ENCODE results near the gene OXER1.

The OXER1 gene

DNA sequence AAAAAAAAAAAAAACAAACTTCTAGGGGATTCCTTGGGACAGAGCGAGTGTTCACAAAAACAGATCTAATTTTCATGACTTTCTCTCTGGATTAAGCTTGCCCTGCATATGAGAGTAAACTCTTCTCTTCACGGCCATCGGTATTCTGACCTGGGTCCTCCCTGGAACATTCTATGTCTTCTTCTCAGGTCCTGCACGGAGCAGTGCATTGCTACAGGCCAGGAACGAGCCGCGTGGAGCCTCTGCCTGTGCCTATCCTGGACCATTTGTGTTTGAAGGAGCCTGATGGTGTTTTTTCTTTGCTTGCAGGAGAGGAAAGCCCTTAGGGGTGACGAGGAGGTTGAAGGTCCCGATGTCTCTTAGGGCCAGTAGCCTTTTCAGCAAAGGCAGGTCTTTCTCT, 1.8 kb upstream of the OXER1 start:
- Histone ChIP-seq H3K27me3 (ENCODE audit: control insufficient read depth, insufficient read depth, low read length) (no peaks in the 10 kb centered on the region), H3K4me3 (ENCODE audit: low read depth, low read length) (no peak overlapping the region), H3K36me3 (ENCODE audit: control insufficient read depth, insufficient read depth, low read length) (peaks cover 8% of the 10 kb centered on the region), H3K4me1 (ENCODE audit: control insufficient read depth, insufficient read depth, low read length) (peaks cover 1% of the 10 kb centered on the region), H3K9ac (ENCODE audit: low read depth, low read length) (no peak overlapping the region), H3K9me3 (ENCODE audit: control insufficient read depth, insufficient read depth, low read length) (no peaks in the 10 kb centered on the region)

DNA sequence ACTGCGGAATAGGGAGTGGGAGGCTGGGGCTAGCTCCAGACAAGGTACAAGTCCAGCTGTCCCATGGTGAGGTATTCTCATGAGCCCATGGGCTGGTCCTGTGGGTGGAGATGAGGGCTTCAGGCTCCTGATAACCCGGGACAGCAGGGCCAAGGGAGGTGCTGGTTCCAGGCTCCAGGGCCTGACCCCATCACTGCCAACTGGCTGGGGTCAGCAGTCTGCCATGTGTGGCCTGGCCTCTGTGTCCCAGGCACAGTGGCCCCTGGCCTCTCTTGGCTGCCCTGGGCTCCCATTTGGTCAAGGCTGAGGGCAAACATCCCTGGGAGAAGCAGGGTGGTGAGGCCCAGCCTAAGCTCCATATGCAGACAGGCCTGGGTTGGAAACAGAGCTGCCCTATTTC, 966 bp upstream of the OXER1 start:
- H3K4me1 ChIP-seq (ENCODE audit: control insufficient read depth, insufficient read depth, low read length) = no peaks in the 10 kb centered on the region
- H3K27me3 ChIP-seq (ENCODE audit: control insufficient read depth, insufficient read depth, low read length) = no peaks in the 10 kb centered on the region
- H3K36me3 ChIP-seq (ENCODE audit: control insufficient read depth, insufficient read depth, low read length) = peaks cover 8% of the 10 kb centered on the region
- H3K9me3 ChIP-seq (ENCODE audit: control insufficient read depth, insufficient read depth, low read length) = no peaks in the 10 kb centered on the region
- H3K9ac ChIP-seq (ENCODE audit: low read depth, low read length) = no peak overlapping the region
- H3K4me3 ChIP-seq (ENCODE audit: low read depth, low read length) = no peak overlapping the region

DNA sequence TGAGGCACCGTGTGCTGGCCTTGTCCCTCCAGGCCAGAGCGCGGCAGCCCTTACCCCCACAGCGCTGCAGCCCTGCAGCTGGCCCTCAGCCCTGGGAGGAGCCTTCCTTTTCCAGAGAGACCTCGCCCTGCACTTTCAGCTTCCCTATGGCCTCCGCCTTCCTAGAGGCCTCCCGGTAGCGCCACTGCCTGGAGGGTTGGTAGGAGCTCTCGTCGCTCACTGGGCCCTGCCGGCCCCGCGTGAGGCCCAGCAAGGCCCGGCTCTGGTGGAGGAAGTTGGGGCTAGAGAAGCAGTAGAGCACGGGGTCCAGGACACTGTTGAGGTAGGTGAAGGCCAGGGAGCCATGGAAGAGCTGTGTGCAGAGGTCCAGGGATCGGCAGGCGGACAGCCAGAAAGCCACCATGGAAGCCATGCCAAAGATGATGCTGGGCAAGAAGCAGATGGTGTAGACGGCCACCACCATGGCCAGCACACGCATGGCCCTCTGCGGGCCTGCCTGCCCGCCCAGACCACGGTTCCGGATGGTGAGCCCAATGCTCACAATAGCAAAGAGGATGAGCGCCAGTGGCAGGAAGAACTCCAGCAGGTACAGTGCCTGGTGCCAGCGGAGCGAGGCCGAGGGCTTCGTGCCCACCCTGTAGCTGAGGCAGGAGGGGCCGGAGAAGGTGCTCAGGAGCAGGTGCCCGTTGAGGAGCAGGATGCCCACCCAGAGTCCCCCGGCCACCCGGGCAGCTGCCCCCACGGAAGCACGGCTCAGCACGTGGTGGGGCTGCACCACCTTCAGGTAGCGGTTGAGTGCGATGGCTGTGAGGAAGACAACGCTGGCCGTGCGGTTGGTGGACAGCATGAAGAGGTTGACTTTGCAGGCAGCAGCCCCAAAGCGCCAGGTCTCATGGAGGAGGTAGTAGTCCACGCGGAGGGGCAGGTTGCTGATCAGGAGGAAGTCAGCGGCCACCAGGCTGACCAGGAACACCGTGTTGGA, 821 bp downstream of the OXER1 start:
- H3K4me1 ChIP-seq (ENCODE audit: control insufficient read depth, insufficient read depth, low read length) = no peaks in the 10 kb centered on the region

DNA sequence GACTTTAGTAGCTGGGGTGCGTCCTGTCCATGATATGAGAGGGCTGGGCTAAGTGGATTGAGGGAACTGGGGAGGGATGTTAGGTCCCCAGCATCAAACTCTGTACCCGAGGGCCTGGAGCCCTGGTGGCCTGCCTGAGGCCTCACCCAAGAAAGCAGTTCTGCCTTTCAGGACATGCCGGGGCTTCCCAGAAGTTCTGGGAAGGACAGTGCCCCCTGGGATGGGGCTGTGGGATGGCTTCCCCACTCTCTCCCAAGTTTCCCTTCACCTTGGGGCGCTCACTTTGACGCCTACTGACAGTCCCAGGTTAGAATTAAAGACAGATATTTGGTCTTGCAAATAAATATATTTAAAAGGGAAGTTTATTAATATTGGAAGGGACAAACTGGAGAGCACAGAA, 1.8 kb downstream of the OXER1 start:
- Histone ChIP-seq H3K9ac (ENCODE audit: low read depth, low read length) (no peak overlapping the region), H3K4me3 (ENCODE audit: low read depth, low read length) (no peak overlapping the region)

More for the DNA sequence above, 821 bp downstream of the OXER1 start:
- H3K27me3 ChIP-seq (ENCODE audit: control insufficient read depth, insufficient read depth, low read length) = no peaks in the 10 kb centered on the region
- H3K9ac ChIP-seq (ENCODE audit: low read depth, low read length) = no peak overlapping the region
- peaks cover 8% of the 10 kb centered on the region for H3K36me3 ChIP-seq (ENCODE audit: control insufficient read depth, insufficient read depth, low read length)
- no peaks in the 10 kb centered on the region for H3K9me3 ChIP-seq (ENCODE audit: control insufficient read depth, insufficient read depth, low read length)
- H3K4me3 ChIP-seq (ENCODE audit: low read depth, low read length) = no peak overlapping the region

DNA sequence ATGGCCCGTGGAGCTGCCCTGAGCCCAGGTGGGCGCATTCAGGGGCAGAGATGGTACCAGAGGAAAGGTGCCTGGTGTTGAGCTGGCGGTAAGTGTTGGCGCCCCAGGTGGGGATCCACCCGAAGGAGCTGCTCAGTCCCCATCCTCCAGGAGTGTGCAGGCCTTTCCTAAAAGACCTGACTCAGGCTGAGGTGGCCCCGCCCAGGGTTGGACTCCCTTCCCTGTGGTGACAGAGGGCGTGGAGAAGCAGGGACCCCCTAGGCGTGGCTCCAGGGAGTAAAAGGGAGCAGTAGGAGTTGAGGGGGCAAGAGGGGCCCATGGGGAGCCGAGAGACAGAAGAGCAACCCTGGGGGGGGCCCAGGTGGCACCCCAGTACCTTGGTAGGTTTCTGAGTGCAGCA, 2.4 kb downstream of the OXER1 start:
- no peak overlapping the region for H3K4me3 ChIP-seq (ENCODE audit: low read depth, low read length)
- H3K9me3 ChIP-seq (ENCODE audit: control insufficient read depth, insufficient read depth, low read length) = no peaks in the 10 kb centered on the region
- peaks cover 8% of the 10 kb centered on the region for H3K36me3 ChIP-seq (ENCODE audit: control insufficient read depth, insufficient read depth, low read length)
- H3K27me3 ChIP-seq (ENCODE audit: control insufficient read depth, insufficient read depth, low read length) = no peaks in the 10 kb centered on the region
- no peak overlapping the region for H3K9ac ChIP-seq (ENCODE audit: low read depth, low read length)
- H3K4me1 ChIP-seq (ENCODE audit: control insufficient read depth, insufficient read depth, low read length) = no peaks in the 10 kb centered on the region

More for the DNA sequence above, 1.8 kb downstream of the OXER1 start:
- Histone ChIP-seq H3K9me3 (ENCODE audit: control insufficient read depth, insufficient read depth, low read length) (no peaks in the 10 kb centered on the region), H3K36me3 (ENCODE audit: control insufficient read depth, insufficient read depth, low read length) (peaks cover 8% of the 10 kb centered on the region), H3K27me3 (ENCODE audit: control insufficient read depth, insufficient read depth, low read length) (no peaks in the 10 kb centered on the region), H3K4me1 (ENCODE audit: control insufficient read depth, insufficient read depth, low read length) (no peaks in the 10 kb centered on the region)

DNA sequence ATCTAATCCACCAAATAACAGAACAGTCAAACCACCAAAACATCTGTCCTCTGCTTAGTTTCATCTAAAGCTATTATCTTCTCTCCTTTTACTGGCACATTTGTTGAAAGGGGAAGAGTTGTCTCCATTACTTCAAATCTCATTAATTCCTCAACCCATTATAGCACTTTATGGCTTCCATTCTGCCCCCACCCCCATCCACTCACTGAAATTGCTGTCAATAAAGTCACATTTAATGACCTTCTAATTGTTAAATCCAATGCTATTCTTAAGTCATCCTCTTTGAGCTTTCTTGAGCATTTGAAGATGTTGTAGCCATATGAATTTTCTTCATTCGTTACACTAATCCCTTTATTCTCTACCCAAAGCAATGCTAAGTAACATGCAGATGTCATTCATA, 5.2 kb downstream of the OXER1 start:
- Histone ChIP-seq H3K9ac (ENCODE audit: low read depth, low read length) (no peak overlapping the region), H3K36me3 (ENCODE audit: control insufficient read depth, insufficient read depth, low read length) (peaks cover 5% of the 10 kb centered on the region), H3K4me1 (ENCODE audit: control insufficient read depth, insufficient read depth, low read length) (no peaks in the 10 kb centered on the region), H3K9me3 (ENCODE audit: control insufficient read depth, insufficient read depth, low read length) (no peaks in the 10 kb centered on the region), H3K4me3 (ENCODE audit: low read depth, low read length) (no peak overlapping the region), H3K27me3 (ENCODE audit: control insufficient read depth, insufficient read depth, low read length) (no peaks in the 10 kb centered on the region)

DNA sequence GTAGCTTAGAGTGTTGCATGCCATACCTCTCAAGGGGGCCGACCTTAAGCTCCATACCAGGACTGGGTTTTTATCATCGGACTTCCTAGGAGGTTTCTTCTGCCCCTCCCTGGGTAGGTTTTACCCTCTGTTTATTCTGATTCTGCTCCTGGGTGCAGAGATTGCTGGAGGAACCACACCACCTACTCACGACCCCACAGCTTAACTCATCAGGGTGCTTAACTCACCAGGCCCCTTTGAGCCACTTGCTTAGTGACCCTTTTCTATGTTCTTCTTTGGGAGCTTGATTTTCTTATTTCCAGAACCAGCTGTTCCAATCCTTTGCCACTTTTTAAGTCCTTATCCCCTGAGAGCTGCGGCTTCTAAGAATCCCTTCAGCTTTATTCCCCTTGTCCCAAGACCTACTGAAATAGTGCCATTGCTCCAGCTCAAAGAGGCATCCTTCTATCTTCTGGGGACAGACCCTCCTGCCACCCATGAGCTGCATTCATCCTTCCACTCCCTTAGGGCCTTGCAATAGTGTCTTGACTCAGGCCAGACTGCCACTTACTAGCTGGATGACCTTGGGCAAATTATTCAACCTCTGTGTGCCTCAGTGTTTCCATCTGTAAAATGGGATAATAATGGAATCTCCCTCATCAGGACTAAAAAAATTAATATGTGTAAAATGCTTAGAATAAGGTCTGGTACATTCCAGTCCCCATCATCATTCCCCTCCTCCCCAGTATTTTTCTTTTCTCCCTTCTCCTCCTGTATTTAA, 5.8 kb downstream of the OXER1 start:
- Histone ChIP-seq H3K4me3 (ENCODE audit: low read depth, low read length) (no peak overlapping the region), H3K27me3 (ENCODE audit: control insufficient read depth, insufficient read depth, low read length) (no peaks in the 10 kb centered on the region), H3K9me3 (ENCODE audit: control insufficient read depth, insufficient read depth, low read length) (no peaks in the 10 kb centered on the region), H3K9ac (ENCODE audit: low read depth, low read length) (no peak overlapping the region), H3K4me1 (ENCODE audit: control insufficient read depth, insufficient read depth, low read length) (no peaks in the 10 kb centered on the region), H3K36me3 (ENCODE audit: control insufficient read depth, insufficient read depth, low read length) (peaks cover 2% of the 10 kb centered on the region)

DNA sequence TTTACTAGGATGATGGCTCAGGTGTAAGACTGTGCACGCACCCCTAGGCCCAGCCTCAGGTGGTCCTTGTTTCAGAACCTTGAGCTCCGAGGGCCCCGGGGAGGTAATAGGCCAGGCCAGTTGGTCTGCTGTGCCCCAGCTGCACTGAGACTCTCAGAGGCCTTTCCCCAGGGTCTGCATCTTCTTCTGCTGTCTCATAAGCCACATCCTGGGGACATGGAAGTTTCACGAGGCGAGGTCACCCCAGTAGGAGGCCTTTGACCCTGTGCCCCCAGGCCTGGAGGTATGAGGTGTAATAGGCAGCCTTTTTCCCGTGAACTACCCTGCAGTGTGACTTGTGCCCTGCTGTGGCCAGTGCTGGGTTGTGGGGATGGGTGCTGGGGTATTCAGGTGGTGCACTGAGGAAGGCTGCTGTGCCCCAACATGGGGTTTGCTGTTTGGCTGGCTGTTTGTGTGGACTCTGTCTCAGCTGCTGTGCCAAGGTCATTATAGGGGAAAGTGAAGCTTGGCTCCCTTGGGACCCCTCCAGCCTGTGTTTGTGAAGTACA, 6.9 kb downstream of the OXER1 start:
- Histone ChIP-seq H3K4me3 (ENCODE audit: low read depth, low read length) (no peak overlapping the region), H3K27me3 (ENCODE audit: control insufficient read depth, insufficient read depth, low read length) (no peaks in the 10 kb centered on the region), H3K9me3 (ENCODE audit: control insufficient read depth, insufficient read depth, low read length) (no peaks in the 10 kb centered on the region), H3K9ac (ENCODE audit: low read depth, low read length) (no peak overlapping the region), H3K36me3 (ENCODE audit: control insufficient read depth, insufficient read depth, low read length) (no peaks in the 10 kb centered on the region), H3K4me1 (ENCODE audit: control insufficient read depth, insufficient read depth, low read length) (no peaks in the 10 kb centered on the region)

DNA sequence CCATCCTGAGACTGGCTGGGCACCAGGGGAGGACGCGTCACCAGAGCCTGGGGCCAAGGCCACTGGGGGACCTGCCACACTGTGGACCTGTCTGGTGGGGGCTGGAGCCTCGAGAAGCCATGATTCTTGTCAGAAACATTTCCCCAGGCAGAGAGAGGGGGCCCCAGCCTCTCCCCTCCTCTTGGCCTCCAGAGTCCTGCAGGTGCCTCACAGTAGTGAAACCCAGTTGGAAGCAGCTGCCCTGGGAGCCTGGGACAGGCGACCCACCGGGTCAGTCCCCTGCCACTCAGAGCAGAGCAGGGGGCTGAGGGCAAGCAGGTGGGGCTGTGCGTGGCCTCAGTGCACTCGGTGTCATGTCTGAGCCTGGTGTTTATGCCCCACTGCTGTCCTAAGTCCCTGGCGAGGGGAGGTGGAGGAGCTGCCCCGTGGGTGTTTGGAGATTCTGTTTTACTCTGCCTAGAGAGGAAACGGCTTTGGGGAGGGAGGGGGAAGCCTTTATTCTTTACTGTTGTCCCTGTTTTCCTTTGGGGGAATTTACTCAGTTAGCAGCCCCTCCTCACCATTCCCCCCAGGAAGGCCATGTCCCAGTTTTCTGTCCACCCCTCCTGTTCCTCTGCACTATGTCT, 7.7 kb downstream of the OXER1 start:
- Histone ChIP-seq H3K27me3 (ENCODE audit: control insufficient read depth, insufficient read depth, low read length) (no peaks in the 10 kb centered on the region), H3K9me3 (ENCODE audit: control insufficient read depth, insufficient read depth, low read length) (no peaks in the 10 kb centered on the region), H3K9ac (ENCODE audit: low read depth, low read length) (no peak overlapping the region), H3K36me3 (ENCODE audit: control insufficient read depth, insufficient read depth, low read length) (no peaks in the 10 kb centered on the region), H3K4me1 (ENCODE audit: control insufficient read depth, insufficient read depth, low read length) (no peaks in the 10 kb centered on the region), H3K4me3 (ENCODE audit: low read depth, low read length) (no peak overlapping the region)

DNA sequence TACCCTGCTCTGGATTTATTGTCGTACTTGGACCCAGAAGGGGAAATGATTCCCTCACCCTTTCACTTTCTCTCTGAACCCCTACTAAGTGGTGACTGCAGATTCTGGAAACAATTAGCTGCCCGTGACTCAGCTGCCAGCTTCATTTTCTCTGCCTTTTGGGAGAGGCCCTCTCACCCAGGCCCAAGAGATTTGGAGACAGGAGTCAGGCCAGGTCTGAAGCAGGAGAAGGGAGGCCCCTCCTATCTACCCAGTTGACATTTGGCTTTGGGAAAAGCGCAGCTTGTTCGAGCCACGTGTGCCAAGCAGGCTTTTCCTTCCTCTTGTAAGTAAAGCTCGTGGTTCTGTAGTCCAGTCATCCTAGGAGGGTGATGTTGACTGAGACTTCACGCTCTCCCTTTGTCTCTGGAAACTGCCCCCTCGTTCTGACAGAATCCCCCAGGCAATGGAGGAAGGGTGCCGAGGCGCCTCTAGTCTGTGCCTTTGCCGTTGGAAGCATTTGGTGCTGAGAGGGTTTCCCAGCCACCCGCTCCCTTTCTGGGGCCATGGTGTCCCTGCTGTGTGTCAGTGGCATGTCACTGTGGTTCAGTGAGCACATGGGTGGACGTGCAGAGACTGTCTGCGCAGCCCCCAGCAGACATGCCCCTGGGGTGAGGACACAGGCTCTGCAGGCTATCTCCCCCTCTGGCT, 8.6 kb downstream of the OXER1 start:
- no peaks in the 10 kb centered on the region for H3K9me3 ChIP-seq (ENCODE audit: control insufficient read depth, insufficient read depth, low read length)
- no peaks in the 10 kb centered on the region for H3K27me3 ChIP-seq (ENCODE audit: control insufficient read depth, insufficient read depth, low read length)
- H3K9ac ChIP-seq (ENCODE audit: low read depth, low read length) = no peak overlapping the region
- no peak overlapping the region for H3K4me3 ChIP-seq (ENCODE audit: low read depth, low read length)
- no peaks in the 10 kb centered on the region for H3K36me3 ChIP-seq (ENCODE audit: control insufficient read depth, insufficient read depth, low read length)
- H3K4me1 ChIP-seq (ENCODE audit: control insufficient read depth, insufficient read depth, low read length) = no peaks in the 10 kb centered on the region

DNA sequence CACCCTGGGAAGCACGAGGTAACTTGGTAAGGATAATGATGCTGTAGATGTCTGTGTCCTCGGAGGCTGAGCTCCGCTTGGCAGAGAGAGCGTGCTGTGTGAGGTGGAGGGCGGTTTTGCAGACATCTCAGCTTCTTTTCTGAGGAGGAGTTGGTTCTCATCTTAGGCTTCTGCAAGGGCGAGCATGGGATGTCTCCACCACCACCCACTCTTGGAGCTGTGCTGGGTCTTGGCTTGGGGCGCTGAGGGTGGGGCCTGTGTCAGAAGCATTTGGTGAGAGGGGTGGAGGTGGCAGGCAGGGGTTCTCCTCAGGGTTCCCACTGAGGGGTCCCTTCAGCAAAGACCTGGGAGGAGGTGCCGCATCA, 9.2 kb downstream of the OXER1 start:
- H3K9ac ChIP-seq (ENCODE audit: low read depth, low read length) = no peak overlapping the region
- no peak overlapping the region for H3K4me3 ChIP-seq (ENCODE audit: low read depth, low read length)

More for the DNA sequence above, 9.2 kb downstream of the OXER1 start:
- Histone ChIP-seq H3K36me3 (ENCODE audit: control insufficient read depth, insufficient read depth, low read length) (no peaks in the 10 kb centered on the region), H3K9me3 (ENCODE audit: control insufficient read depth, insufficient read depth, low read length) (no peaks in the 10 kb centered on the region), H3K27me3 (ENCODE audit: control insufficient read depth, insufficient read depth, low read length) (no peaks in the 10 kb centered on the region), H3K4me1 (ENCODE audit: control insufficient read depth, insufficient read depth, low read length) (no peaks in the 10 kb centered on the region)

Measured in iPS-15b (cell line).